Activated CD4-positive, alpha-beta T cell treated with anti-CD3 and anti-CD28 coated beads, Interleukin-2, amount 10 ng/mL, durations not matched to agents 7 days and 5 days (primary cell): ENCODE results near the gene CILP. TPM values are rescaled to one million over a fixed set of nuclear protein-coding genes. Genes with fewer than 3 reads are reported as not detected.
A peak's percentile ranks its signal among the peaks of the same experiment; 100 is the strongest.

ENCODE experiments used
- CTCF ChIA-PET: fragments of 350-600 bp; sonication (Branson Sonifier 250); formaldehyde crosslinking; loops from one replicate; lab custom pipeline; 2021; ENCODE audit warnings: antibody characterized with exemption; lab: Charles Lee
- POLR2A ChIA-PET: fragments of 350-600 bp; sonication (Branson Sonifier 250); formaldehyde crosslinking; loops from one replicate; lab custom pipeline; 2021; ENCODE audit warnings: antibody characterized with exemption; lab: Charles Lee
- DNase-seq: peaks from one replicate; pipeline ENCODE4 v3.0.0-alpha.2; 2020
- H3K27ac Mint-ChIP-seq: one replicate; pipeline ENCODE4 v1.8.0; 2021; ENCODE audit warnings: mild to moderate bottlenecking, moderate library complexity, mixed read lengths
- H3K27me3 Mint-ChIP-seq: one replicate; pipeline ENCODE4 v1.8.0; 2021; ENCODE audit warnings: mixed read lengths
- H3K36me3 Mint-ChIP-seq: one replicate; pipeline ENCODE4 v1.8.0; 2021; ENCODE audit warnings: low read depth, mixed read lengths
- H3K4me1 Mint-ChIP-seq: one replicate; pipeline ENCODE4 v1.8.0; 2021; ENCODE audit warnings: mixed read lengths
- H3K4me3 Mint-ChIP-seq: one replicate; pipeline ENCODE4 v1.8.0; 2021; ENCODE audit warnings: mild to moderate bottlenecking, moderate library complexity, mixed read lengths
- H3K9me3 Mint-ChIP-seq: one replicate; pipeline ENCODE4 v1.8.0; 2021; ENCODE audit warnings: mixed read lengths
- total RNA-seq, 2 experiments: library from RNA; stranded (reverse); gene quantifications; one replicate each; pipeline ENCODE4 v1.2.3, GENCODE V29; 2021

CILP gene
- under 1 TPM; 0.04 to 0.12 TPM for total RNA-seq

GRCh38 chr15:65210770-65211481 is at the start of gene CILP:
Gene CILP (minus strand): TSS chr15:65211473. CDS start chr15:65209755, 1,718 bp downstream.
- no peak for DNase-seq
- Mint-ChIP-seq H3K4me3 (no peak within 1 kb of the TSS), H3K4me1 (no peaks in the 10 kb centered on the region), H3K27me3 (no peaks in the 10 kb centered on the region), H3K9me3 (no peaks in the 10 kb centered on the region), H3K36me3 (no peaks in the 10 kb centered on the region), H3K27ac (no peak within 1 kb of the TSS)
- CTCF ChIA-PET, result no interaction called here
- POLR2A ChIA-PET, result no interaction called here

GRCh38 chr15:65260968-65261367 is 49.7 kb upstream of the CILP start:
- no peak overlapping the region for H3K4me3 Mint-ChIP-seq
- H3K27ac Mint-ChIP-seq, result no peak overlapping the region
- POLR2A ChIA-PET, result interaction anchor here (0.7 kb wide), 1 partner anchor 41 kb away, joined by 3 read pairs; no protein-coding TSS in a partner anchor

GRCh38 chr15:65259367-65259797 is 48.1 kb upstream of the CILP start:
- ChIA-PET POLR2A (no interaction called here), CTCF (interaction anchor here (0.9 to 1.0 kb wide), 2 partner anchors 10 to 22 kb away, joined by 3 read pairs; no protein-coding TSS in a partner anchor)
- Mint-ChIP-seq H3K36me3 (peaks cover 23% of the 10 kb centered on the region), H3K9me3 (no peaks in the 10 kb centered on the region), H3K4me1 (no peaks in the 10 kb centered on the region), H3K4me3 (no peak overlapping the region), H3K27ac (no peak overlapping the region), H3K27me3 (no peaks in the 10 kb centered on the region)
- no peak for DNase-seq

More at GRCh38 chr15:65260968-65261367, 49.7 kb upstream of the CILP start:
- no peak for DNase-seq
- CTCF ChIA-PET, result no interaction called here
- Mint-ChIP-seq H3K36me3 (peaks cover 23% of the 10 kb centered on the region), H3K4me1 (no peaks in the 10 kb centered on the region), H3K27me3 (no peaks in the 10 kb centered on the region), H3K9me3 (no peaks in the 10 kb centered on the region)

GRCh38 chr15:65258375-65259262 is 47.3 kb upstream of the CILP start:
- Mint-ChIP-seq H3K27me3 (no peaks in the 10 kb centered on the region), H3K4me3 (no peak overlapping the region), H3K9me3 (no peaks in the 10 kb centered on the region), H3K4me1 (no peaks in the 10 kb centered on the region), H3K27ac (no peak overlapping the region), H3K36me3 (peaks cover 23% of the 10 kb centered on the region)
- ChIA-PET CTCF (interaction anchor here (0.8 kb wide), 1 partner anchor 12 kb away, joined by 3 read pairs; no protein-coding TSS in a partner anchor), POLR2A (no interaction called here)
- no peak for DNase-seq

GRCh38 chr15:65255486-65256140 is 44.3 kb upstream of the CILP start:
- no peak overlapping the region for H3K27ac Mint-ChIP-seq
- H3K4me3 Mint-ChIP-seq, result no peak overlapping the region
- ChIA-PET POLR2A (no interaction called here), CTCF (interaction anchor here (0.9 kb wide), 1 partner anchor 10 kb away, joined by 3 read pairs; no protein-coding TSS in a partner anchor)
- DNase-seq, result no peak
- H3K27me3 Mint-ChIP-seq, result no peaks in the 10 kb centered on the region
- no peaks in the 10 kb centered on the region for H3K9me3 Mint-ChIP-seq
- no peaks in the 10 kb centered on the region for H3K4me1 Mint-ChIP-seq
- peaks cover 15% of the 10 kb centered on the region for H3K36me3 Mint-ChIP-seq

- POLR2A ChIA-PET, result no interaction called here
- no peak overlapping the region for H3K27ac Mint-ChIP-seq
- CTCF ChIA-PET, result interaction anchor here (0.9 kb wide), 1 partner anchor 9 kb away, joined by 3 read pairs; no protein-coding TSS in a partner anchor
- H3K4me3 Mint-ChIP-seq, result no peak overlapping the region
- H3K27me3 Mint-ChIP-seq, result no peaks in the 10 kb centered on the region
- H3K4me1 Mint-ChIP-seq, result no peaks in the 10 kb centered on the region
- H3K9me3 Mint-ChIP-seq, result no peaks in the 10 kb centered on the region
- DNase-seq, result no peak
- H3K36me3 Mint-ChIP-seq, result peaks cover 13% of the 10 kb centered on the region
Measured at GRCh38 chr15:65254758-65255157, 43.5 kb upstream of the CILP start.

GRCh38 chr15:65254356-65254755 is 43.1 kb upstream of the CILP start:
- no peaks in the 10 kb centered on the region for H3K27me3 Mint-ChIP-seq
- H3K36me3 Mint-ChIP-seq, result peaks cover 11% of the 10 kb centered on the region
- H3K4me3 Mint-ChIP-seq, result no peak overlapping the region
- no peak for DNase-seq
- H3K27ac Mint-ChIP-seq, result no peak overlapping the region
- CTCF ChIA-PET, result interaction anchor here (0.9 kb wide), 1 partner anchor 9 kb away, joined by 3 read pairs; no protein-coding TSS in a partner anchor
- POLR2A ChIA-PET, result no interaction called here
- no peaks in the 10 kb centered on the region for H3K9me3 Mint-ChIP-seq
- H3K4me1 Mint-ChIP-seq, result no peaks in the 10 kb centered on the region

GRCh38 chr15:65249641-65250040 is 38.4 kb upstream of the CILP start:
- no peaks in the 10 kb centered on the region for H3K4me1 Mint-ChIP-seq
- CTCF ChIA-PET, result interaction anchor here (1.0 to 1.5 kb wide), 3 partner anchors 10 to 42 kb away, joined by 3 to 5 read pairs (median 3); no protein-coding TSS in a partner anchor
- no peaks in the 10 kb centered on the region for H3K9me3 Mint-ChIP-seq
- no peaks in the 10 kb centered on the region for H3K27me3 Mint-ChIP-seq
- no peak overlapping the region for H3K4me3 Mint-ChIP-seq
- DNase-seq, result no peak
- H3K36me3 Mint-ChIP-seq, result peaks cover 2% of the 10 kb centered on the region
- H3K27ac Mint-ChIP-seq, result no peak overlapping the region
- POLR2A ChIA-PET, result no interaction called here

- POLR2A ChIA-PET, result no interaction called here
- H3K27me3 Mint-ChIP-seq, result no peaks in the 10 kb centered on the region
- H3K4me3 Mint-ChIP-seq, result no peak overlapping the region
- CTCF ChIA-PET, result interaction anchor here (1.0 to 1.5 kb wide), 3 partner anchors 11 to 41 kb away, joined by 3 to 5 read pairs (median 3); no protein-coding TSS in a partner anchor
- no peak overlapping the region for H3K27ac Mint-ChIP-seq
- no peak for DNase-seq
- H3K9me3 Mint-ChIP-seq, result no peaks in the 10 kb centered on the region
- no peaks in the 10 kb centered on the region for H3K4me1 Mint-ChIP-seq
- peaks cover 2% of the 10 kb centered on the region for H3K36me3 Mint-ChIP-seq
Measured at GRCh38 chr15:65248511-65249255, 37.4 kb upstream of the CILP start.

- H3K27ac Mint-ChIP-seq, result no peak overlapping the region
- H3K4me1 Mint-ChIP-seq, result no peaks in the 10 kb centered on the region
- peaks cover 2% of the 10 kb centered on the region for H3K36me3 Mint-ChIP-seq
- DNase-seq, result no peak
- CTCF ChIA-PET, result interaction anchor here (1.0 to 1.9 kb wide), 4 partner anchors 9 to 18 kb away, joined by 3 to 5 read pairs (median 4); no protein-coding TSS in a partner anchor
- H3K27me3 Mint-ChIP-seq, result no peaks in the 10 kb centered on the region
- H3K9me3 Mint-ChIP-seq, result no peaks in the 10 kb centered on the region
- POLR2A ChIA-PET, result no interaction called here
- no peak overlapping the region for H3K4me3 Mint-ChIP-seq
Measured at GRCh38 chr15:65246939-65247338, 35.7 kb upstream of the CILP start.

- Mint-ChIP-seq H3K27me3 (no peaks in the 10 kb centered on the region), H3K4me3 (no peak overlapping the region), H3K4me1 (no peaks in the 10 kb centered on the region), H3K27ac (peak overlapping the region; percentile 33), H3K36me3 (peaks cover 2% of the 10 kb centered on the region), H3K9me3 (no peaks in the 10 kb centered on the region)
- DNase-seq, result no peak
- POLR2A ChIA-PET, result no interaction called here
- CTCF ChIA-PET, result interaction anchor here (0.9 to 1.9 kb wide), 4 partner anchors 9 to 19 kb away, joined by 3 to 4 read pairs (median 3); no protein-coding TSS in a partner anchor
Measured at GRCh38 chr15:65246026-65246714, 34.9 kb upstream of the CILP start.
